COR-L47 (cell line): ENCODE results near the gene CAMSAP2.
"Not testable (repeated sequence)": the region's sequence is repeated elsewhere in the genome, so short reads cannot be mapped to it uniquely, and the experiment has no call there.

ENCODE experiments used
- DNase-seq: peaks from one replicate; lab custom pipeline; 2025; lab: John Stamatoyannopoulos, UW

Gene CAMSAP2

DNA sequence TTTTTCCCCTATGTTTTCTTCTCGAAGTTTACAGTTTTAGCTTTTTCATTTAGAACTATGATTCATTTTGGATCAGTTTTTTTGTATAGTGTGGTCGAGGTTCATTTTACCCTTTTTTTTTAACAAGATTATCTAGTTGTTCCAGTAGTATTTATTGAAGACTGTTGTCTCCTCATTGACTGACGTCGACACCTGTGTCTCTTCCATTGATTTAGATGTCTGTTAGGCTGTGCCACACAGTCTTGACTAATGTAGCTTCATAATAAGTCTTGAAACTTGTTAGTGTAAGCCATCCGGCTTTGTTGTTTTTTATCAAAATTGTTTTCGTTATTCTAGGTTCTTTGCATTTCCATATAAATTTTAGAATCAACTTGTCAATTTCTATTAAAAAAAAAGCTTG lies 45.2 kb downstream of the CAMSAP2 start:
- DNase-seq, result no peak

DNA sequence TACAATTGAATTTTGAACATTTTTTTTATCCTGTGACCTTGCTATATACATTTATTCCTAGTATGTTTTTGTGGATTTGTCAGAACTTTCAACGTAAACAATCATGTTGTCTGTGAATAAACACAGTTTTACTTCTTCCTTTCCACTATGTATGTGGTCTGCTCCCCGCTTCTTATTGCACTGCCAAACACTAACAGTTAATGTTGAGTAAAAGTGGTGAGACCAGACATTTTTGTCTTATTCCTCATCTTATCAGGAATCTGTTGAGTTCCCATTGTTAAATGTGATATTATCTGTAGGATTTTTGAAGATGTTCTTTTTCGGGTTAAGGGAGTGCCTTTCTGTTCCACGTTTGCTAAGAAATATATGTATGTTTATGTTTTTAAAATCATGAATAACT lies 45.9 kb downstream of the CAMSAP2 start:
- DNase-seq, result no peak

DNA sequence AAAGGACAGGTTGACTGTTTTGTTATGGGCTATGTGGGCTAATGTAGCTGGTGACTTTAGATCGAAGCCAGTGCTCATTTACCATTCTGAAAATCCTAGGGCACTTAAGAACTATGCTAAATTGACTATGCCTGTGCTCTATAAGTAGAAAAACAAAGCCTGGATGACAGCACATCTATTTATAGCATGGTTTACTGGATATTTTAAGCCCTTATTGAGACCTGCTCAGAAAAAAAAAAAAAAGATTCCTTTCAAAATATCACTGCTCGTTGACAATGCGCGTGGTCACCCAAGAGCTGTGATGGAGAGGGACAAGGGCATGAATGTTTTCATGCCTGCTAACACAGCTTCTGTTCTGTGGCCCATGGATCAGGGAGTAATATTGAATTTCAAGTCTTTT lies 48.1 kb downstream of the CAMSAP2 start:
- no peak for DNase-seq

DNA sequence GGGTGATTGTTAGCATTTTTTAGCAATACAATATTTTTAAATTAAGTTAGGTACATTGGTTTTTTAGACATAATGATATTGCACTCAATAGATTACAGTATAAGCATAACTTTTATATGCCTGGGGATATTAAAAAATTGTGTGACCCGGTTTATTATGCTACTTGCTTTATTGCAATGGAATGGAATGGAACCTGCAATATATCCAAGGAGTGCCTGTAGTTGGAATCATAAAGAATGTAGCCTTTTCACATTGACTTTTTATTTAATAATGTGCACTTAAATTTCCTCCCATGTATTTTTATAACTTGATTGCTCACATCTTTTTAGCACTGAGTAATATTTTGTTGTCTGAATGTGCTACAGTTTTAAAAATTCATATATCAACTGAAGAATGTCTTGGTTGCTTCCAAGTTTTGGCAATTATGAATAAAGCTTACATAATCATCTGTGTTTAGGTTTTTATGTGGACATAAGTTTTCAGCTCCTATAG lies 49.2 kb downstream of the CAMSAP2 start:
- DNase-seq, result no peak

DNA sequence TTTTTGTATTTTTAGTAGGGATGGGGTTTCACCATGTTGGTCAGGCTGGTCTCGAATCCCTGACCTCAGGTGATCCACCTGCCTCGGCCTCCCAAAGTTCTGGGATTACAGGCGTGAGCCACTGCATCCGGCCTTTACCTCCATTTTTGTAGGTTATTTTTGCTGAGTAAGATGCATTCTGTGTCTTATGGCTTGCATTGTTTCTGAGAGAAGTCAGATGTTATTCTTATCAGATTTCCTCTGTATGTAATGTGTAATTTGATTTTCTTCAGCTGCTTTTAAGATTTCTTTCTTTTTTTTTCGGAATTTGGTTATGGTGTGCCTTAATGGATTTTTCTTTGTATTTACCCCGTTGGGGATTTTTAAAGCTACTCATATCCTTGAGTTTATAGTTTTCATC lies 52.3 kb downstream of the CAMSAP2 start:
- DNase-seq, result not testable (repeated sequence)

DNA sequence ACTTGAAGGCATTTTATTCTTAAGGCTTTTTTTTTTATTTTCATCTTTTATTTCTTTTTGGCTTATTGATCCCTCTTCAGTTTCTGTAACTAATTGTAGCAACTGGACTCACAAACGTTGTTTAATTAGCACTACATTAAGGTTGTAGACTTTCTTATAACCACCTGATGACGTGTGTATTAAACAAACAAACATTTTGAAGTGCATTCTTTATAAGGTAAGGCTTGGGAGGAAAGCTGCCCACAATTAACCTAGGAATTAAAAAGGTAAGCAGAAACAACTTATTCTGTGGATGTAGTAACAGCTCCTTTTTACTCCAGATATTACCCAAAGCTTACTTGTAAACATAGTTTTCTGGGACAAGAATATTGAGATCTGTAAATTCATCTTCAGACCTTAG lies 55.0 kb downstream of the CAMSAP2 start:
- no peak for DNase-seq

DNA sequence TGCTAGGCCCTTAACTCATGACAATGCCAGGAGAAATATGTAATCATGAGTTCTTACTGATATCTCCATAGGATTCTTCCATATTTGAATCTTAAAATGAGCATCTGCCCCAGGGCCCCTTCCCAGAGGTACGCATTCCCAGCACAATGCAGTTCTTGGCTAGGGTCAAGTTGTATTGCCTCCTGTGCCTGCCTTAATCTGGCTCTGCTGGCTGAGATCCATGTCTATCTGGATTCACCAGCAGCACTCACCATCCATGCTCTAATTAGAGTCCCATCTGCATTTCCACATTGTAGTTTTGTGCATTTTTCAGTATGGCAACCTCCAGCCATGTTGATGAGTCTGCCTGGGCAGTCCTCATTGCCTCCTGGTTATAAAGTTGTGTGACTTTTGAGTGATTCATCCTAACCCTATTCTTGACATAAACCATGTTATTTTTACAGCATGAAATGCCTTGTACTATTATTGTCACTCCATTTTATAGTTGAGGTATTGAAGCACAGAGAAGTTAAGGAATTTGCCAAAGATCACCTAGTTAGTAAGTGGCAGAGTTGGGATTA lies 55.9 kb downstream of the CAMSAP2 start:
- DNase-seq, result no peak

DNA sequence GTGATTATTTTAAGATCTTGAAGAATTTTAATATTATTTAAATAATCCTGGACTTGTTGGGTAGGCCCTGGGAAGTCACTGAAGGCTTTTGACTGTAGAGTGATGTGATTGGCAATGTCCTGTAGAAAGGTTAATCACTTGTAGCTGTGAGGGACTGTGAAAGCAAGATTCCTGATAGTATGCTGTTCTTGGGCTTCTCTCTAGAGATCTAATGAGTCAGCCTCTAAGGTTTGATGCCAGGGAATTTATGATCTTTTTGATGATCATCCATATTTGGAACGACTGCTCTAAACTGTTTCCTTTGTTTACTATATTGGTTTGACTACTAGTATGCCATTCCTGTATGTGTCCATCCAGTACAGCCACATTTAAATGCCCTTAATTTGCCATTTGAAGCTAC lies 56.5 kb downstream of the CAMSAP2 start:
- no peak for DNase-seq

DNA sequence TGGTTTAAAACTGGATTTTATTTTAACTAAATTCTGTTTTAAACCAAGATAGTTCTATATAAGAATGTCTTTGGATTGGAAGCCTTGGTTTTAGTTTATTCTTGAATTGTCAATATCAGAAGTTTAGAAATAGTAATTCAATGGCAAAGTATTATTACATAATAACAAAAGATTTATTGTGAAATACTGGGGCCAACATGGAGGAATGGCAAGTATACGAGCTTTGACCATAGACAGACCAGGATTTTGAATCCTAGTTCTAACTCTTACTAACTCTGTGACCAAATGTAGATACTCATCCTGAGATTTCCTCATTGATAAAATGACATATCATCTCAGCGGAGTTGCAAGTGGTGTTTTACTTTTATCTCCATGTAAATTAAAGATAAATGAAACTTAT lies 63.3 kb downstream of the CAMSAP2 start:
- no peak for DNase-seq

DNA sequence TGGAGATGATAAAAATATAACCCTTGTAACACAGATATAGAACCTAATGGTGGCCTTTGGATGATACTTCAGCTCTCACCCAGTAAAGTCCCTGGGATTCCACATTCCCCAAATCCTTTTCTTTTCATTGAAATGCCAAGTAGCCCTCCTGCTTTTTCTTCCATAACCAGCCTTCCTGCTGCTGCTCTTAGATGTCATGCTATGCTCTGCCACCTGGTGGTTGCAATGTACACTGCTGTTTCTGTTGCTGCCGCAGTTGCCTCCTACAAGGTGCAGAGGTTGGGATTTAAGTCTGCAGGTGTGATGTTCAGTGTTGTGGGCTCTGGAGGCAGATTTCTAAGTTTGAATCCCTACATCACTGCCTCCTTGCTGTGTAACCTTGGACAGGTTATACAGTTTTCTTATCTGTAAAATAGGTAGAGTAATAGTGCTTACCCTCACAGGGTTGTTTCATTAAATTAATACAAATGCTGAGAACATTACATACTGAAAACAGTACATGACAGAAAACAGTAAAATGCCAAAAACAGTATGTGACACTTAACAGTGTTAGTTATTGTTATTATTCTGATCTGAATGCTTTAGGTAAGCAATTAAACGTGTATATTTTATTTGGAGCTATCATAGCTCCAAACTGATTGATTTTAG lies 64.3 kb downstream of the CAMSAP2 start:
- DNase-seq, result peak; percentile 77

DNA sequence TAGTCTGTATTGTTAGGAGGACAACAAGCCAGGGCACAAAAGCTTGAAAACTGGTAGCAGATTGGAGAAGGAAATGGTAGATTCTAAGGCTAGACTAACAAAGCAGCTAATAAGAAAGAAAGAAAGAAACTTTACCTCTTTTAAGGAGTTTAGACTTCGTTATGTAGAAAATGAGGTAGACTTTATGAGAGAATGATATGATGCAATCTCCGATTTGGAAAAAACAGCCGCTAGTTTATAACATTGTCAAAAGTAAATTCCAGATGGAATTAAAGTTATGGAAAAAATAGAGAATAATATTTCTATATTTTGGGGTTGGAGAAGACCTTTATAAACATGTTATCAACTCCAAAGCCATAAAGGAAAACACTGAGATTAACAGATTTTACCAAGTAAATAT lies 67.0 kb downstream of the CAMSAP2 start:
- DNase-seq, result no peak

DNA sequence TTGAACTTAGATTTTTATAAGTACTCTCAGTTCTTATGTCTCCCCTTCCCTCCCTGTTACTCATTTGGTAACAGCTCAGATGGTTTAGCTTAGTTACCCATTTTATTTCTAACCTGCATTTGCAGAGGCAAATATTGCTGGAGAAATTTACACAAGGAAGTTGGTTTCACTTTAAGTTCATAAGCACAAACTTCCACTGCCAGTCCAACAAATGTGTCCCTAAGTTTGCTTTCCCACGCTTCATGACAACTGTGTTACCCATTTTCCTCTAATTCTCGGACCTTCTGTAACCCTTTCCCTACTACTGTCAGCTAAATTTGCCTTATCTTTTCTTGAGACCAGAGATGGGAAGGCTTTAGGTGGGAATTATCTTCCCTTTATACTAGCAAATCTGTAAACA lies 70.2 kb downstream of the CAMSAP2 start:
- DNase-seq, result no peak

DNA sequence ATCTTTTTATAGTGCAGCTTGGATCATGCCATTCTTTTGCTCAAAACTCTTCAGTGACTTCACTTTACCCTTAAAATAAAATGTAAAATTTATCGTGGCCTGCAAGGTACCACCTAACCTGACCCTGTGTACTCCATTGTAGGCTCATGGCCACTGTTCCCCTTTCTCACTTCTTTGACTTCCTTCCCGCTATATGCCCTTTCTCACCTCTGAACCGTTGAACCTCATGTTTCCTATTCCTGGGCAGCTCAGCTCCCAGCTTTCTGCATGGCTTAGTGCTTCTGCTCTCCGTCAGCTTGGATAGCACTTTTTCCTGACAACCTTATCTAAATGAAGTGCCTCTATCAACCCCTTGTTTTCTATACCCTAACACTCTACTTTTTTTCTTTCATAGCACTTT lies 73.0 kb downstream of the CAMSAP2 start:
- no peak for DNase-seq

DNA sequence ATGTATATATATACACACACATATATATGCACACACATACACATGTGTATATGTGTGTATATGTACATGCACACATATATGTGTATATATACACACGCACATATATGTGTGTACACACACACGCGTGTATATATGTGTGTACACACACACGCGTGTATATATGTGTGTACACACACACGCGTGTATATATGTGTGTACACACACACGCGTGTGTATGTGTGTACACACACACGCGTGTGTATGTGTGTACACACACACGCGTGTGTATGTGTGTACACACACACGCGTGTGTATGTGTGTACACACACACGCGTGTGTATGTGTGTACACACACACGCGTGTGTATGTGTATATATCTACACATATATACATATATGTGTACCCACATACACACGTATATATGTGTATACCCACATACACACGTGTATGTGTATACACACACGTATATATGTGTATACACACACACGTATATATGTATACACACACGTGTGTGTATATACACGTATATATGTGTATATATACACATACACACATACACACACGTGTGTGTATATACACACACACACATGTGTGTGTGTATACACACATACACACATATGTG lies 78.0 kb downstream of the CAMSAP2 start:
- not testable (repeated sequence) for DNase-seq

DNA sequence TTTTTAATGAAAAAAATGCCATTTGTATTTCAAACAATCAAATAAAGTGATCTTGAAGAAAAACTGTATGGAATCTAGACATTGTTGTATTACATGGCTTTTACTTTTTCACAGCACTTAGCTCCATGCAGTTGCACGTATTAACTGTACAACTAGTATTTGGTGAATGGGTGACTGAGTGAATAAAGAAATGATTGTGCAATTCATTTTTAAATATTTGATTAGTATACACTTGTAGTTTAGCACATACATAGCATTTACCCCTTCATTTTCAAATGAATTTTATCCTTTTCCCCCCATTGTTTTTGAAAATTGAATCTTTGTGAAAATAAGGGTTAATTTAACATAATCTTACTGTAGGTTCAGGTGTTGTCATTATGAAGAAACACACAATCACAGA lies 79.6 kb downstream of the CAMSAP2 start:
- no peak for DNase-seq

DNA sequence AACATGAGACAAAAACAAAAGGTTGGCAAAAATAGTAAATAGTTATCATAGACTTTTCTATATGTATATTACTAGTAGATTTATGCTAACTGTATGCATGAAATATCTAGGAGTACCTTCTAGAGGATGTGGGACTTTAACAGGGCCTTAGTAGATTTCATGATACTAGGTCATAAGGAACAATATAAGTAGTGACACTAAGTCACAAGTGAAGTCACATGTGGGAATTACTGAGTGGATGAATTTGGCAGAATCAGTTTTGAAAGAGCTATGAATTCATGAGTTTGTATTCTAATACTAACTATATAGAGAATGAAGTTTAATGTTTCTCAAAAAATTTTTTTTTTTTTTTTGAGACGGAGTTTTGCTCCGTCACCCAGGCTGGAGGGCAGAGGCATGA lies 81.0 kb downstream of the CAMSAP2 start:
- DNase-seq, result no peak

DNA sequence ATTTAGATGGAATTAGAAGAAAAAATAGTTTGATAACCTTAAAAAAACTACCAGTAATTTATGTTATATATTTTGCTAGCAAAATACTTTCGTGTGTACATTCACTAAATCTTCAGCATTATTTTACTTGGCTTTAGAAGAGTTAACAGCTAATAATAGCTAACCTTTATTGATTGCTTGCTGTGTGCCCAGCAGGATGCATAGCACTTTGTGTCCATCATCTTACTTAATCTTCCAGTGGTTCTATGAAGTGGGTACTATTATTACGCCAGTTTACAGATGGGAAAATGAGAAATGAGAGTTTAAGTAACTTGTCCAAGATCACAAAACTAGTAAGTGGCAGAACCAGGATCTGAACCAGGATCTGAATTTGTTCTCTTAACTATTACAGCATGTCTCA lies 92.4 kb downstream of the CAMSAP2 start:
- DNase-seq, result no peak

DNA sequence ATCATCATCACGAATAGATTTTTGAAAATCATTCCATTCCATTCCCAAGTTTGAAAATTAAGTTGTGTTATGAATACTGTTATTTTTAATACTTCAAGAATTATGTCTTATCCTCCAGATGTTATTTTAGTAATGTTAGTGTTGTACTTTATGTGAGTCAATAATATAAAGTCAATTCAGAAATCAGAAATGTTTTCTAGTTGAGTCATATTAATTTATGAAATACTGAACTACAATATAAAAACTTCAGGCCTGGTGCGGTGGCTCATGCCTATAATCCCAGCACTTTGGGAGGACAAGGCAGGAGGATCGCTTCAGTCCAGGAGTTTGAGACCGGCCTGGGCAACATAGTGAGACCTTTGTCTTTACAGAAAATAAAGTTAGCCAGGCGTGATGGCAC lies 95.7 kb downstream of the CAMSAP2 start:
- no peak for DNase-seq

DNA sequence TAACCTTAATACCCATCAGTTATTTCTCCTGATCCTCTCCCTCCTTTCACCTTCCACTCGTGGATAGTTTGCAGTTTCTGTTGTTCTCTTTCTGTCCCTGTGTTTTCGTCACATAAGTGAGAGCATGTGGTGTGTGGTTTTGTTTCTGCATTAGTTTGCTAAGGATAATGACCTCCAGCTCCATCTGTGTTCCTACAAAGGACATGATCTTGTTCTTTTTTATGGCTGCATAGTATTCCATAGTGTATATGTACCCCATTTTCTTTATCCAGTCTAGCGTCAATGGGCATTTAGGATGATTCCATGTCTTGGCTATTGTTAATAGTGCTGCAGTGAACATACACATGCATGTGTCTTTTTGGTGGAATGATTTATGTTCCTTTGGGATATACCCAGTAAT lies 97.5 kb downstream of the CAMSAP2 start:
- DNase-seq, result no peak

DNA sequence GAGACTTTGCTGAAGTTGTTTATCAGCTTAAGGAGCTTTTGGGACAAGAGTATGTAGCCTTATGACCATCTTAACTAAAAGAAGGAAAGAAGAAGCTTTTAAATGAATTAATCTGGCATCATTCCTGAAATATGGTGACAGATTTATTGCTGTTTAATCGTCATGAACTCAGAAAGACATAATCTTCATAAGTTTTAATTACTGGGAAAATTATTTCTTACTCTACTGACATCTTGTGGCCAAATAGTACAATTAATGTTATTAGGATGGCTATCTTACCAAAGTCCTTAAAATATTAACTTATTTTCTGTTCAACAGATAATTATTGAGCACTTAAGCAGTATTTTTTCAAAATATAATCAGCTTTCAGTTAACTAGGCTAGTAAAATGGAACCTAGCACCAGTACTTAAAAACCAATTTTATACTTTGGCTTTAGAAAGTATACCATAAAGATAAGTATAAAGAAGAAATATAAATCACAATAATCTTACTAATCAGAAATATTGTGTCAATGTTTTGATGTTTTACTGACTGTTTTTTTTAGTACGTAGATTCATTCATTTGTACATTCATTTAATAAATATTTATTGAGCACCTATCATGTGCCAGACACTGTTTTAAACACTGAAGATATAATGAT lies 99.4 kb downstream of the CAMSAP2 start:
- DNase-seq, result no peak

DNA sequence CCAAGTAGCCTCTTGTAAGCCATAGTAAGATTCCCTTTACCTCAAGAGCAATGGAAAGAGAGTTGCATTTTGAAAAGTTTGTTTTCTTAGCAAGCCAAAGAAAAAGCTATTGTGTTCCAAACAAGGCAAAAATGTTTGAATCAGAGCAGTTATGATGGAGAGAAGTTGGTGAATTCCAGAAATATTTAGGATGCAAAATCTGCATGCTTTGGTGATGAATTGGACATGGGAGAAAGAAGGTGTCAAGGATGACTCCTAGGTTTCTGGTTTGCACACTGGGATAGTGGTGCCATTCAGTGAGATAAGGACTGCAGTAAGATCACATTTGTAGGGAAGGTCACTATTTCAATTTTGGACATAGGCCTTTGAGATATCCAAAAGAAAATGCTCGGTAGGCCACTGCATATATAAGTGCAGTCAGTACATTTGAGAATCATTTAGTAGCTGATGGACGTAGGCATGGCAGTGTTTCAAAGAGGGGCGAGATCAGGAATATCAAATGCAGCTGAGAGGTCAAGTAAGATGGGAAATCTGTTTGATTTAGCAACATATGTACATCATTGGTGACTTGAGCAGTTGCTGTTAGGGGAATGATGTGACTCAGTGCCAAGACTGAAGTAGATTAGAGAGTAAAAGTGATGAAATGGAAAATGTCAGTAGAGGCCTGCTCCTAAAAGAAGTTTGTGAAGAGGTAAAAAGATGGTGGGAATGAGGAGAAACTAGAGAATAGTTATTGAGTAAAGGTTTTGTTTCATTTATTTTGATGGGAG lies 100.2 kb downstream of the CAMSAP2 start:
- DNase-seq, result no peak

DNA sequence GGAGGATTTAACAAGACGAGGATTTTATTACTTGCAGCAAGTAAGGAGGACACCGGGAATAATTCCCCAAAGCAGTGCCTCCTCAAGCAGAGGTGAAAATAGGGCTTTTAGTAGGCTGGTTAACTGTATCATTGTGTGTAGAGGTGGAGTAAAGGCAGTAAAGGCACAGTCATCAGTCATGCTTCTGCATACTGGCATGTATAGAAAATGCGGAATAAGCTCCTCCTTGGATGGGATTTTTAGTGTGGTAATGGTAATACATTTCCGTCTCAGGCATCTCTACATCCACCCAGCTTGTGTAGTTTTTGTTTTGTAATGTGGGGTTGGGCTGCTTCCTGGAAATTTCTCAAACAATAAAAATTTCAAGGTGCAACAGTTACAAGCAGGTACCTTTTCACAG lies 106.7 kb downstream of the CAMSAP2 start:
- no peak for DNase-seq

DNA sequence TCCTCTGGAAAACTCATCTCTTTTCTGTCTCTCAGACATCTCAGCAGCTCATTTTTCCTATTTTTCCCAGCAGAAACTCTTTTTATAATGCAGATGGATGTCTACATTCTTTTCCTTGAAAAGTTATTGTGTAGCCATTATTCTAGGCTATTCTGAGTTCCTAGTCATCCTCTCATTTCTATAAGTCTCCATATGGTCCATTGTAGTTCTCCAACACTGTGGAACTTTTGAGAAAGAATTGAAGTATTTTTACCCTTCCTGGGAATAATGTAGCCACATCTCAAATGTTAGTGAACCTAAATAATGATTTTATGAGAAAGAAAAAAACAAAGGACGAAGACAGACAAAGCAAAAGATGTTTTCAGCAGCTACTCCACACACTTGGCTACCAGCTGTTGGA lies 107.7 kb downstream of the CAMSAP2 start:
- no peak for DNase-seq
